CD4-positive, alpha-beta T cell treated with Interferon gamma for 1 hour (primary cell): ENCODE results near the gene LENEP.

Source experiments
- DNase-seq: peaks from one replicate; pipeline ENCODE4 v3.0.0-alpha.2; 2020

The LENEP gene

DNA sequence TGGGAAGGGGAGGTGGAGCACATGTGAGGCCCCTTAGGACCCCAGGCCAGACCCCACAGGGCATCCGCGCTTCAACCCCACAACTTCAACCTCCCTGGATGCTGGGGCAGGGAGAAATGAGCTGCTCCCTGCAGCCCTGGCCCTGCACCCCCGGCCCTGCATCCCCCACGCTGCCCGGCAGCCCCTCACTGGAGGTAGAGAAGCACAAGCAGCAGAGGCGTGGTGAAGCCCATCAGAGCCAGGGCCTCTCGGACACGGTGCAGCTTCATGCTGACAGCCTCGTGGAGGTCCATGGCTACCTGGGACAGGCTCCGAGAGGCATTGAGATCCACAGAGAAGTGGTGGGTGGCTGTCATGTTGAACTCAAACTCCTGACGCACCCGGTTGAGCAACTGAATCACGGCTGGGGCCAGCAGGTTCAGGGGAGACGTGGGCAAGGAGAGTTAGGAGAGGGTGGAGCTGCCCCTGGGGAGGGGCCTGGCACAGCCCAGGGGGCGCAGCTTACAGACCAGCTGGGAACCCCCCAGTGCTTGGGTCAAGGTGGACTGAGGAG lies 36.9 kb downstream of the LENEP start:
- DNase-seq, result no peak

DNA sequence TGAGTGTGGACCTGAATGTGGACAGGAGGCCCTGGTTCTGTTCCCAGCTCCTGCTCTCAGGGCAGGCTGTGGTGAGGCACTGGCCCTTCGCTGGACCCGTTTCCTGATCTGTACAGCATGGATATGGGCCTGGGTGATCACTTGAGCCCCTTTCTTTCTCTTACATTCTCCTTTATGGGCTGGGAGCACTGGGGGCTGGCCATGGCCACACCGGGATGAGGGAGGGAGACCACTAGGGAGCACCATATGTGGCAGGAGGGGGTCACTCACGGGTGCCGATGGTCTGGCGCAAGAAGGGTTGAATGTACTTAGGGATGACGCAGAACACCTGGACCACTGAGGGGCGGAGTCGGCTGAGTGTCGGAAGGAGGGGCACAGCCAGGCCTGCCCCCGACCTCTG lies 37.5 kb downstream of the LENEP start:
- DNase-seq, result no peak

- DNase-seq, result no peak
These were observed 39.5 kb downstream of the LENEP start for GRCh38 chr1:155032886-155033285.

- DNase-seq, result no peak
These were observed 40.1 kb downstream of the LENEP start, which contains the start of the genes DCST1 and DCST2 for GRCh38 chr1:155033524-155033923. Gene DCST1 (plus strand): TSS chr1:155033824. CDS start chr1:155034037, 213 bp downstream. Gene DCST2 (minus strand): TSS chr1:155033781. CDS start chr1:155033701, 80 bp downstream.

- DNase-seq, result no peak
These were observed 41.2 kb downstream of the LENEP start for GRCh38 chr1:155034318-155035208.

DNA sequence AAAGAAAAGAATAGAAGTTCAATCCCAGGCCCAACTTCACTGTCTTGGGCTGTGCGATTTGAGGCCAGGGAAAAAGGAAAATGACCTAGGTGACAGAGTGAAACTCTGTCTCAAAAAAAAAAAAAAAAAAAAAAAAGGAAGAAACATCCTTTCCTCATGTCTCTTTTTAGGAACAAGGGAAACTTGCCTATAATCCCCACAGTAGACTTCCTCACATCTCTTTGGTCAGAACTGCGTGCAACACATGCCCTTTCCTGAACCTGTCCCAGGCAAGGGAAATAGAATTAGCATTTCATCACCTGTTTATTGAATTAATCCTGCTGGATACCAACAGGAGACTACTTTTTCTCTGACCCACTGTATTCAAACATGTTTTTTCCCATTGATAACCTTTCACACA lies 42.5 kb downstream of the LENEP start:
- DNase-seq, result no peak

DNA sequence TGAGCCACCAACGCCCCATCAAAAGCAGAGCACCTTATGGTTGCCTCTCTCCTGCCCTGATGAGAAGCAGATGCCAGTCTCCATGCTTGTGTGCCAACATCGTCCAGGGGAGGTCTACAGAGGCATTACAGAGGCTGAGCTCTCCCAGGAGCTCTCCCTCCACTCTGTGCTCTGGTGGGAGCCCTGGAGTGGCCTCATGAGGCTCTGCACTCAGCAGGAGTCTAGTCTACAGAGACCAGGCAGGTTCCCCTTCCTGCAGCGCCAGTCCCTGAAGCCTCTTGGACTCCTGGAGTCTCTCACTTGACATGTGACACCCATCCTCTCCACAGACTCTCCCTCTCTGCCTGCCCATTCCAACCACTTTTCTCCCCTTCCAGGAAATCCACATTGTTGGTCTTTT lies 43.7 kb downstream of the LENEP start:
- no peak for DNase-seq

- DNase-seq, result no peak
These were observed 44.6 kb downstream of the LENEP start for GRCh38 chr1:155037851-155038441.

DNA sequence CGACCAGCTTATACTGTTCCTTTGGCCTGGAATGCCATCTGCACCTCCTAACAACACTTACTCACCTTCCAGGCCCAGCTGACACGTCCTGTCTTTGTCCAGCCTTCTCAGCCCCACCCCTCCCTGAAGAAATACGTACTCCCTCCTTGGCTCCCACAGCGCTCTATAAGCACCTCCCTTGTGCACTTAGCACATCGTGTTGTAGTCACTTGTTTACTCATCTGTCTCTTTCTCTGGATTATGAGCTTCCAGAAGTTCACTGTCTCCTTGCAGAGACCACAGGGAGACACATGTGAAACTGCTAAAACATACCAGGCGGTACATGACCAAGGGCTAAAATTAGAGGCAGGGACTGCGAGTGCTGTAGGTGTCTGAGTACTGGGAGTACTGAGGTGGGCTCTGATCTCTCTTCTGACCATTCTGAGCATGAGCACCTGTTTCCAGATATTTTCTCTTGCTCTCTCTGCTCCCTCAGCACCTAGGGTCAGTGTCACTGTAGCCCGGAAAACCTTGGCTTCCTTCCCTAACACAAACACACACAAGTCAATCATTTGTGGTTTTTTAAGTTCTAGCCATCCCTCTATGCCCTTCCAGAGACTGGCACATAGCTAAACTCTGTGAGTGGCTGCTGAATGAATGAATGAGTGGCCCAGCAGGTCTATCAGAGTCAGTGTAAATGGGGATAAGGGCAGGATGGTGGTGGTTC lies 45.4 kb downstream of the LENEP start:
- no peak for DNase-seq

GRCh38 chr1:155039308-155039669 lies 45.9 kb downstream of the LENEP start:
- DNase-seq, result no peak

- no peak for DNase-seq
These were observed 47.1 kb downstream of the LENEP start for GRCh38 chr1:155040358-155041093.

- no peak for DNase-seq
These were observed 49.4 kb downstream of the LENEP start for GRCh38 chr1:155042789-155043188.

- DNase-seq, result no peak
These were observed 49.9 kb downstream of the LENEP start for GRCh38 chr1:155043301-155043702.

DNA sequence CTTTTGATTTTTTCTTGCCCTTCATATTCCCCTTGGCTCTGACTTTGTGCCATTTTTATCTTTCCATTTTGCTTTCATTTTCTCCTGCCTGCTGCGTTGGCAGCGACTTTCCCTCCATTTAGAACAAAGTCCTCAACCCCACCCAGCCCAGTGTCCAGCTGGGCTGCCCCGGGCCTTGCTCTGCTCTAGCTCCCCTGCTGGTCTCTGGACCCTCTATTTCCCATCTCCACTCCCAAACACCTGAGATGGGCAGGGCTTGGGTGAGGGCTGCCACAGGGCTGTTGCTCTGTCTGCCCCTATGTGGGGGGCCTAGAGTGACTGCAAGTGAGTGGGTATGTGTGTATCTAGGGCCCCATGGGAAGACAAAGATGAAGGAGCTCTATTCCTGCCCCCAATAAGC lies 50.4 kb downstream of the LENEP start:
- no peak for DNase-seq
